HepG2 (cell line): Measurements from ENCODE around the gene LIME1.

Experiments used
- CBFB ChIP-seq: sonication (generic); formaldehyde crosslinking; IDR thresholded peaks from 2 replicates; pipeline ENCODE4 v1.4.0; 2020; ENCODE audit warnings: missing genetic modification reagents
- CEBPB ChIP-seq: IDR thresholded peaks from 2 replicates; pipeline ENCODE4 v1.6.1; 2011; ENCODE audit warnings: low read depth, low read length, improper control_type of control experiment, borderline replicate concordance
- CTCF ChIP-seq: sonication (generic); formaldehyde crosslinking; IDR thresholded peaks from 2 replicates; pipeline ENCODE4 v1.5.0; 2020; ENCODE audit warnings: mild to moderate bottlenecking, missing genetic modification reagents, moderate library complexity
- MAX ChIP-seq: IDR thresholded peaks from 2 replicates; pipeline ENCODE4 v1.6.1; 2012; ENCODE audit warnings: inconsistent platforms
- POLR2AphosphoS5 ChIP-seq: IDR thresholded peaks from 2 replicates; pipeline ENCODE4 v1.6.1; 2012; ENCODE audit warnings: low read depth, low read length
- SETDB1 ChIP-seq: sonication (generic); formaldehyde crosslinking; IDR thresholded peaks from 2 replicates; pipeline ENCODE4 v1.5.1; 2020; ENCODE audit warnings: missing genetic modification reagents, mild to moderate bottlenecking, borderline replicate concordance
- TCF12 ChIP-seq, 2 experiments: fragments of 450-650 bp in 1 of 2; sonication (generic) in 1 of 2; formaldehyde crosslinking in 1 of 2; IDR thresholded peaks; 2 replicates each; pipeline versions ENCODE4 v1.6.1 to v1.8.0; 2017 to 2022; ENCODE audit warnings: antibody characterized with exemption in 1 of 2, mild to moderate bottlenecking in 1 of 2, missing genetic modification reagents in 1 of 2, moderate library complexity in 1 of 2
- ZBTB2 ChIP-seq: sonication (generic); formaldehyde crosslinking; IDR thresholded peaks from 2 replicates; pipeline ENCODE4 v1.8.0; 2022; ENCODE audit warnings: low read depth, missing genetic modification reagents
- ZHX2 ChIP-seq, 2 experiments: sonication (generic) in 1 of 2; formaldehyde crosslinking in 1 of 2; IDR thresholded peaks; 2 replicates each; pipeline versions ENCODE4 v1.6.1 to v1.9.0; 2014 to 2022; ENCODE audit warnings: antibody characterized with exemption in 1 of 2, borderline replicate concordance in 1 of 2, inconsistent platforms in 1 of 2, low read depth in 1 of 2, missing genetic modification reagents in 1 of 2
- ZNF430 ChIP-seq: sonication (generic); formaldehyde crosslinking; IDR thresholded peaks from 2 replicates; pipeline ENCODE4 v1.9.0; 2021; ENCODE audit warnings: mild to moderate bottlenecking, missing genetic modification reagents
- ZNF460 ChIP-seq: sonication (generic); formaldehyde crosslinking; IDR thresholded peaks from 2 replicates; pipeline ENCODE4 v1.5.1; 2020; ENCODE audit warnings: missing genetic modification reagents, mild to moderate bottlenecking, borderline replicate concordance
- ZNF710 ChIP-seq: sonication (generic); formaldehyde crosslinking; IDR thresholded peaks from 2 replicates; pipeline ENCODE4 v1.5.0; 2020; ENCODE audit warnings: mild to moderate bottlenecking, missing genetic modification reagents, borderline replicate concordance

GRCh38 chr20:63703976-63704748 lies 32.3 kb upstream of the LIME1 start:
- no peak for TF ChIP-seq TCF12 (IDR thresholded peaks at IDR 0.05)
- no peak for TF ChIP-seq TCF12 (CRISPR knock-in tag; IDR thresholded peaks at IDR 0.05)
- no peak for TF ChIP-seq ZNF460 (CRISPR knock-in tag)
- no peak for TF ChIP-seq CEBPB
- TF ChIP-seq SETDB1, result no peak
- TF ChIP-seq MAX, result no peak
- no peak for TF ChIP-seq ZNF710 (CRISPR knock-in tag)
- TF ChIP-seq ZHX2 (IDR thresholded peaks at IDR 0.05; ENCODE audit: low read depth), result no peak
- no peak for TF ChIP-seq ZHX2 (CRISPR knock-in tag; IDR thresholded peaks at IDR 0.05; ENCODE audit: borderline replicate concordance)
- no peak for TF ChIP-seq CTCF (CRISPR knock-in tag)
- no peak for TF ChIP-seq ZNF430
- TF ChIP-seq POLR2AphosphoS5, result no peak
- TF ChIP-seq ZBTB2 (CRISPR knock-in tag), result no peak
- no peak for TF ChIP-seq CBFB
